ENCODE data around the gene AFM.

- TF ChIP-seq POLR2A (IDR thresholded peaks at IDR 0.05; ENCODE audit: low read depth, low read length): no peak
- TF ChIP-seq POLR2AphosphoS5 (IDR thresholded peaks at IDR 0.05; ENCODE audit: low read depth, low read length): no peak
- no peak for TF ChIP-seq POU2F2 (IDR thresholded peaks at IDR 0.05; ENCODE audit: low read depth, low read length)
- TF ChIP-seq SPI1 (IDR thresholded peaks at IDR 0.05; ENCODE audit: low read depth, low read length): no peak
- no peak for TF ChIP-seq TAF1 (IDR thresholded peaks at IDR 0.05; ENCODE audit: low read depth, low read length)
Observed at GRCh38 chr4:73525611-73526010, 44.1 kb downstream of the AFM start.
